HepG2 (cell line): ENCODE data around the gene ZFP14. TPM values are rescaled to one million over a fixed set of nuclear protein-coding genes. Genes with fewer than 3 reads are reported as not detected.
"Not testable (repeated sequence)": the region's sequence is repeated elsewhere in the genome, so short reads cannot be mapped to it uniquely, and the experiment has no call there.

ENCODE experiments used
- ATAC-seq: fragments of 200-7000 bp; cut with Tn5 transposase; 3 replicates; pipeline ENCODE4 v1.9.1; 2020; ENCODE audit warnings: mild to moderate bottlenecking, moderate library complexity
- BruUV-seq: library from RNA; stranded (reverse); fragments of 400-500 nt; replicated peaks from 2 replicates; lab custom pipeline; 2021; lab: Mats Ljungman, UMichigan
- CTCF ChIA-PET: fragments of 300-600 bp; formaldehyde crosslinking; extraction: SDS; loops from one replicate; lab custom pipeline; 2021; ENCODE audit warnings: low total read pairs, inconsistent platforms, low intra/inter-chr PET ratio; lab: Yijun Ruan, JAX
- POLR2A ChIA-PET: fragments of 350-600 bp; sonication (Branson Sonifier 250); formaldehyde crosslinking; loops from one replicate; lab custom pipeline; 2020; ENCODE audit warnings: antibody characterized with exemption, inconsistent platforms; lab: Yijun Ruan, JAX
- DNase-seq: peaks from one replicate; pipeline ENCODE4 v3.0.0-alpha.2; 2015; ENCODE audit warnings: low spot score
- FAIRE-seq: peaks from 3 replicates; lab custom pipeline; 2011; peaks lifted over from hg19 to GRCh38; lab: Jason Lieb, UNC
- H2AFZ ChIP-seq: one replicate; pipeline ENCODE4 v1.6.1; 2011; ENCODE audit warnings: low read length, inconsistent platforms
- H3K27ac ChIP-seq: fragments of 300-600 bp; 3 replicates; pipeline ENCODE4 v1.8.0; 2011; ENCODE audit warnings: mixed run types, mild to moderate bottlenecking, mixed read lengths, low read length, inconsistent platforms; ENCODE audit not compliant: insufficient read depth; ENCODE audit errors: extremely low read length
- H3K27me3 ChIP-seq, 2 experiments: fragments of 200-600 bp in 1 of 2; 2 replicates in 1 of 2; 3 replicates in 1 of 2; pipeline versions ENCODE4 v1.6.0 to v1.8.0; 2011; ENCODE audit warnings: low read length in 2 of 2, mild to moderate bottlenecking in 2 of 2, moderate library complexity in 2 of 2, inconsistent platforms in 1 of 2; ENCODE audit not compliant: insufficient read depth in 2 of 2, control insufficient read depth in 1 of 2
- H3K36me3 ChIP-seq, 2 experiments: fragments of 200-600 bp in 1 of 2; replicated peaks in 1 of 2; 2 replicates in 1 of 2; 3 replicates in 1 of 2; pipeline versions ENCODE4 v1.5.1 to v1.8.0; 2011; ENCODE audit warnings: low read length in 2 of 2, inconsistent platforms in 1 of 2; ENCODE audit not compliant: insufficient read depth in 2 of 2, control insufficient read depth in 1 of 2
- H3K4me1 ChIP-seq: 2 replicates; pipeline ENCODE4 v1.5.1; 2012; ENCODE audit warnings: low read length, inconsistent platforms; ENCODE audit not compliant: insufficient read depth
- H3K4me2 ChIP-seq: 2 replicates; pipeline ENCODE4 v1.6.0; 2011; ENCODE audit warnings: low read depth, low read length, inconsistent platforms
- H3K4me3 ChIP-seq, 3 experiments: fragments of 200-600 bp in 1 of 3; sonication (generic), shearing (Covaris generic) in 1 of 3; replicated peaks in 1 of 3; 2 replicates each; pipeline ENCODE4 v1.5.1; 2011 to 2016; ENCODE audit warnings: low read length in 3 of 3, inconsistent platforms in 2 of 3, low read depth in 2 of 3, mild to moderate bottlenecking in 2 of 3, control low read depth in 1 of 3, mixed read lengths in 1 of 3; ENCODE audit not compliant: insufficient read depth in 1 of 3
- H3K79me2 ChIP-seq: one replicate; pipeline ENCODE4 v1.6.1; 2011; ENCODE audit warnings: low read length, inconsistent platforms; ENCODE audit not compliant: insufficient read depth
- H3K9ac ChIP-seq: 2 replicates; pipeline ENCODE4 v1.6.0; 2011; ENCODE audit warnings: mild to moderate bottlenecking, low read depth, low read length, inconsistent platforms; ENCODE audit not compliant: insufficient read depth
- H3K9me3 ChIP-seq: 2 replicates; pipeline ENCODE4 v1.5.1; 2012; ENCODE audit warnings: mild to moderate bottlenecking, low read length
- H4K20me1 ChIP-seq: 2 replicates; pipeline ENCODE4 v1.6.0; 2011; ENCODE audit warnings: inconsistent platforms, mild to moderate bottlenecking, low read length, moderate library complexity; ENCODE audit not compliant: insufficient read depth
- STAG1 ChIP-seq: sonication (generic); formaldehyde crosslinking; IDR thresholded peaks from 2 replicates; pipeline ENCODE4 v1.4.0; 2020; ENCODE audit warnings: missing genetic modification reagents
- WGBS: methylation state at CpG from one replicate; pipeline ENCODE4 v1.1.6; 2017; ENCODE audit warnings: low lambda C conversion rate; 5-methylcytosine and 5-hydroxymethylcytosine counted together
- in situ Hi-C: cut with HindIII; loops from 2 replicates; pipeline ENCODE4 v1.10.0; 2017; ENCODE audit warnings: low pct_unique_long_range_greater_than_20kb; ENCODE audit not compliant: extremely low pct_ligation_motif_present
- intact Hi-C: fragments of 100-400 bp; cut with micrococcal nuclease; formaldehyde crosslinking; loops from one replicate; pipeline ENCODE4 v1.10.0; 2022; ENCODE audit not compliant: unreplicated experiment
- polyA plus RNA-seq, 8 experiments: library from polyadenylated mRNA; depleted of rRNA in 3 of 8; stranded (reverse) in 7 of 8; unstranded in 1 of 8; fragments of >200 nt; fragmentation: Illumina TruSeq in 4 of 8; extraction: Trizol in 4 of 8; gene quantifications; 2 replicates each; pipeline versions ENCODE4 v1.2.1 to v1.2.3, GENCODE V29; 2011 to 2016; ENCODE audit warnings: low read depth in 4 of 8, missing spikeins in 1 of 8, mixed read lengths in 1 of 8; ENCODE audit not compliant: insufficient read depth in 1 of 8
- total RNA-seq, 5 experiments: library from RNA; depleted of rRNA; stranded (reverse); fragments of >200 nt; fragmentation: Illumina TruSeq; extraction: Trizol; gene quantifications; 2 replicates each; pipeline ENCODE4 v1.2.3, GENCODE V29; 2016; ENCODE audit warnings: low read depth in 1 of 5

ZFP14 gene
- total and polyA plus RNA-seq, 2 of the 13 experiments (the other 11 are each of a cell fraction or from before 2014, with no cell fraction given), result 2.0 to 5.0 TPM

DNA sequence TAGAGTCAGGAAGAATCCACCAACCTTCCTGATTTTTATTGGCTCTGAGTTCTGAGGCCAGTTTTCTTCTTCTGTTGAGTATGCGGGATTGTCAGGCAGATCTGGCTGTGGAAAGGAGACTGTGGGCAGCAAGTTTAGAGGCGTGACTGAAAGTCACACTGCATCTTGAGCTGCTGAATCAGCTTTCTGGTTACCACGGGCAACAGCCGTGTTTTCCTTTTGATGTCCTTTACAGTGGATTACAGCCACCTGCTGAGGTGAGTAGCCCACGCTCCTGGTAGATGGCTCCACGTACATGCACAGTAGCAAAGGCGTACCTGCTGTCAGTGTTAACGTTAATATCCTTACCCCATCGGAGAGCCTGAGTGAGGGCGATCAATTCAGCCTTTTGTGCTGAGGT is 52.4 kb downstream of the ZFP14 start:
- H3K27me3 ChIP-seq, H2AFZ ChIP-seq, H3K4me1 ChIP-seq, H4K20me1 ChIP-seq, H3K79me2 ChIP-seq, H3K9ac ChIP-seq, in situ Hi-C loops, H3K27ac ChIP-seq, H3K36me3 ChIP-seq, H3K4me2 ChIP-seq, intact Hi-C loops, DNase-seq, H3K4me3 ChIP-seq, POLR2A ChIA-PET, BruUV-seq, FAIRE-seq, ATAC-seq, CTCF ChIA-PET: not testable (repeated sequence)
- H3K9me3 ChIP-seq, result peaks cover 56% of the 10 kb centered on the region
- WGBS, result 45% methylated on average over 7 of the region's 10 CpGs

DNA sequence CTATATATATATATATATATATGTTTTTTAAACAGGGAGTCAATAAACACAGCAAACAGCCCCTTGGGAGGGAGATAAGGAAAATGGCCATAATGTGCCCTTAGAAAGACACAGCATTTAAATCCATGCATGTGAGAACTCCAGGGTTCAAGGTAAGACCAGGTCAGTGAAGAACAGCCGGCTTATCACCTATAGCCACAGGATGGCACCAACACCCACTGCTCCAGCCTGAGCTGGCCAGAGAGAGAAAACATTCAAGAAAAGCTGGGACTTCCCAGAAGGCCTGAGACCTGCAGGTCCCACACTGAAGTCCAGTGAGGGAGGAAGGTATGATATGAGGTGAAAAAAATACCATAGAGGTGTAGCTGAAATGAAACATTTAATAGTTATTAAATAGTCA is 63.8 kb downstream of the ZFP14 start:
- CTCF ChIA-PET, result interaction anchor here (0.7 kb wide), 1 partner anchor 178 kb away, joined by 3 read pairs; no protein-coding TSS in a partner anchor
- H3K27me3 ChIP-seq, H3K27ac ChIP-seq, BruUV-seq, H3K9ac ChIP-seq, H4K20me1 ChIP-seq, H3K4me3 ChIP-seq, intact Hi-C loops, in situ Hi-C loops, H2AFZ ChIP-seq, H3K4me1 ChIP-seq, H3K9me3 ChIP-seq, DNase-seq, H3K36me3 ChIP-seq, H3K4me2 ChIP-seq, H3K79me2 ChIP-seq, POLR2A ChIA-PET: not testable (repeated sequence)
- FAIRE-seq (peak; percentile 18), ATAC-seq (peak; percentile 76)
- peak; percentile 60 for TF ChIP-seq STAG1
- WGBS, result 0% methylated on average over 1 of the region's 1 CpG

DNA sequence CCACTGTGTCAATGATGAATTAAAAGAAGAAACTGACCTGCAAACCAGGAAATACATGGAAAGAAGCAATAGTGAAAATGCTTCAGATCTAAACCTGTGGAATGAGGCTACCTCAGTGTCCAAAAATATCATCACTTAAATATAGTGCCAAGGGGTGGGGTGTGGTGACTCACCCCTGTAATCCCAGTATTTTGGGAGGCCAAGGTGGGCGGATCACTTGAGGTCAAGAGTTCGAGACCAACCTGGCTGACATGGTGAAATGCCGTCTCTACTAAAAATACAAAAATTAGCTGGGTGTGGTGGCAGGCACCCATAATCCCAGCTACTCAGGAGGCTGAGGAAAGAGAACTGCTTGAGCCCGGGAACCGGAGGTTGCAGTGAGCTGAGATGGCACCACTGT is 64.9 kb downstream of the ZFP14 start:
- DNase-seq, result not testable (repeated sequence)

DNA sequence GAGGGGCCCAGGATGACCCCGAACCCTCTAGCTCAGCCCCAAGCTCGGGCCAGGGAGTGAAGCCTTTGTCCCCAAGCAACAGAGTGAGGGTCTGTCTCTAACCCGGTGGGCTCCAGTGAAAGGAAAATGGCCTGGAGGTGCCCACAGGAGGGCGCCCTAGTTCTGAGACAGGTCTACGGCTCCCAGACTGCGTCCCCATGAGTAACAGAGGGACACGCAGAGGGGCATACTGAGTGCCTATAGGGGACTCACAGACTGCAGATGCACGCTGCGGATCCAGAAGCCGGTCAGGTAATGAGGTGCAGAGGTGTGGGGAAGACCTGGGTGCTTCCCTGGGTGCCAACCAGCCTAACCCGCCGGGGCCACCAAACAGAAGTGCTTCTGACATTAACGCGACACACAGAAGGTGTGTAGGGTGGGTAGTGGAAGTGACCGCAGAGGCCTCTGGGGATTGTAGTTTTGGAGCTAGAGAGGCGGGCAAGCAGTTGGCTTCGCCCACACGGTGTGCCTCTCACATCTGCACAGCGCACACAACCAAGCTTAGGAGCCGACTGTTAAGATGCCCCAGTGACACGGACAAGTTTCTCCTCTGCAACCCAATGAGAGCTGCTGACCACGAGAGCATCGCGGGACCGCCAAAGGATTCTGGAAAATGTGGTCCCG is 67.8 kb downstream of the ZFP14 start:
- H3K9me3 ChIP-seq, intact Hi-C loops, DNase-seq, H3K4me2 ChIP-seq, H3K79me2 ChIP-seq, H3K27ac ChIP-seq, H3K36me3 ChIP-seq, H3K4me3 ChIP-seq, ATAC-seq, in situ Hi-C loops, FAIRE-seq, H3K9ac ChIP-seq, BruUV-seq, H2AFZ ChIP-seq, POLR2A ChIA-PET, H3K27me3 ChIP-seq, CTCF ChIA-PET, H3K4me1 ChIP-seq, H4K20me1 ChIP-seq: not testable (repeated sequence)
- WGBS, result 92% methylated on average over 9 of the region's 26 CpGs

More for the DNA sequence above, 64.9 kb downstream of the ZFP14 start:
- H3K27ac ChIP-seq, CTCF ChIA-PET, H3K9ac ChIP-seq, H3K9me3 ChIP-seq, H3K4me1 ChIP-seq, H2AFZ ChIP-seq, H3K27me3 ChIP-seq, H4K20me1 ChIP-seq, intact Hi-C loops, FAIRE-seq, POLR2A ChIA-PET, BruUV-seq, H3K4me2 ChIP-seq, ATAC-seq, H3K79me2 ChIP-seq, H3K4me3 ChIP-seq, H3K36me3 ChIP-seq, in situ Hi-C loops: not testable (repeated sequence)
- whole genome bisulfite sequencing, result 80% methylated on average over 1 of the region's 5 CpGs
